Fibroblast of villous mesenchyme (primary cell): ENCODE results near the gene SOBP. TPM values are rescaled to one million over a fixed set of nuclear protein-coding genes. Genes with fewer than 3 reads are reported as not detected.

Experiments used
- DNase-seq: peaks from one replicate; pipeline ENCODE4 v3.0.0-alpha.2; 2010; ENCODE audit warnings: low read depth
- H3K4me3 ChIP-seq: 2 replicates; pipeline ENCODE4 v1.5.1; 2011; ENCODE audit warnings: low read depth, mild to moderate bottlenecking, low read length
- CTCF ChIP-seq: IDR thresholded peaks from 2 replicates; pipeline ENCODE4 v1.5.1; 2012; ENCODE audit warnings: low read depth, mild to moderate bottlenecking, low read length; ENCODE audit not compliant: insufficient read depth
- total RNA-seq: library from RNA; depleted of rRNA; stranded (reverse); fragments of >200 nt; gene quantifications from 2 replicates; pipeline ENCODE4 v1.2.3, GENCODE V29; 2012

SOBP gene
- total RNA-seq, 1 donor, result 1.3 TPM

- no peak for TF ChIP-seq CTCF
- DNase-seq, result no peak
- H3K4me3 ChIP-seq, result no peak overlapping the region
These were observed 199.3 kb downstream of the SOBP start for GRCh38 chr6:107689190-107689589.

GRCh38 chr6:107689951-107690642, 200.2 kb downstream of the SOBP start:
- DNase-seq, result peak; percentile 20
- TF ChIP-seq CTCF, result no peak
- H3K4me3 ChIP-seq, result no peak overlapping the region

- peak; percentile 28 for DNase-seq
- H3K4me3 ChIP-seq, result no peak overlapping the region
These were observed 200.7 kb downstream of the SOBP start for GRCh38 chr6:107690643-107691061.

DNA sequence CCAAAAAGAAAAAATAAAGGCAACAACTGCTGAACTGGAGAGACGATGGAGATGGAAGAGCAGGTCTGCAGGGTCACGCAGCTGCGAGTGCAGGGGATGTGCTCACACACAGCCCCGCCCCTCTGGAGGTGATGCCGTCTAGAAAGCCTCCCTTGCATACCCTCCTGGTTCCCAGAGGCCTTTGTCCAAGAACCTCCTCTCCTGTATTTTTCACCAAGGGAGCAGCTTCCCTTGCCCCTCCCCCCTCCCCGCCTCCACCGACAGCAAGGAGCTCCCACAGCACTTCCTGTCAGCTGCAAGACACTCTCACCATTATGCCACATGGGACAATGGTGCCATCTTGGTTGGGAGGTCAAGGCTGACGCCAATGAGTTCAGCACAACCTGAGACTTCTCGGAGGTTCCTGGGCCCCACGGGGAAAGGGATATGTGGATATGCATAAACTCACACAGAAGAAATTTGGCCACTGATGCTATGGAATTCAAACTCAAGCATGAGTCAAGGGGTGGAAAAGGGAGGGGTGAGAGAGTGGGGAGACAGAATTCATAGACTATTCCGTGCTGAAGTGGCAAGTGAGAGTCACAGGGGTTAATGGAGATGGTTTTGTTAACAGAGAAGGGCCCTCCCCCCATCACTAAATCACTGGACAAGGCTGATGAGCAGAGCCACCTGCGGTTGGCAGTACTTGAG, 201.3 kb downstream of the SOBP start:
- no peak for TF ChIP-seq CTCF
- DNase-seq, result peak; percentile 56
- H3K4me3 ChIP-seq, result no peak overlapping the region

More at GRCh38 chr6:107690643-107691061, 200.7 kb downstream of the SOBP start:
- no peak for TF ChIP-seq CTCF

DNA sequence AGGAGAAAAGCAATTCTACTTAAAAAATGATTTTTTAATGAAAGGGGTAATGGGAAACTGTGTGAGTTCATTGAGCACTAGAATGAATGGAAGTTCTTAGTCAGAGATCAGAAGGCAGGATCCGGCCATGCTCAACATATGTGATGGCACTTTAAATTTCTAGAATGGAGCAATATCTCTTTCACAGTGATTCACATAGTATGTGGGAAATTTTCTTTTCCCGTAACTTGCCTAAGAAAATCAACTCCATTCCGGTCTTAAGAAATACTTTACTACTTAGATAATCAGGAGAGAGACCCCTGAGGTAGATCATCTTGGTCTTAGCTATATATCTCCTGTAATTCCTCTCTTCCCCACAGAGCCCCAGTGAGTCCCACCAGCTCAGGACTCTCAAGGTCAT, 202.4 kb downstream of the SOBP start:
- no peak overlapping the region for H3K4me3 ChIP-seq
- peak; percentile 33 for DNase-seq
- no peak for TF ChIP-seq CTCF

DNA sequence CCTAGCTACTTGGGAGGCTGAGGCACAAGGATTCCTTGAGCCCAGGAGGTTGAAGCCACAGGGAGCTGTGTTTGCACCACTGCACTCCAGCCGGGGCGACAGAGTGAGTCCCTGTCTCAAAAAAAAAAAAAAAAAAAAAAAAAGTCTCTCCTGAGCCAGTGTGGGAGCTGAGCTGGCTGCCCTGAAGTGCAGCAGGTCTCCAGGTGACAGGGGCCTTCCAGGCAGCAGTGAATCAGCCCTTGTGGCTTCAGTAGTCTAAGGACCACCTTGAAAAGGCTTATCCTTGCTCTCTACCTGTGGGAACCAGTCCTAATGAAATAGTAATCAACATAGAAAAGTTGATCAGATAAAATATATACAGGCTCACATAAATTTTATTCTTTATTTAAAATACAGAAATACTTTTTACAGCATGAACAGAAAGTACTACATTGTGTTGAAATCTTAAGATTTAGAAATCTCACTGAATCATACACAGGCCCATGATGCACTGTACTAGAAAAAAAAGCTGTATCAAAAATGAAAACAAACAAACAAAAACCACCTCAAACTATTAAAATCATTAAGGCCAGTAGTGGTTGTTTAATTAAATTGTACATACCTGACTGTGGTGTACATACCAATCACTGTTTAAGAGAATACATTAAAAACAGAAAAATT, 205.3 kb downstream of the SOBP start:
- TF ChIP-seq CTCF, result no peak
- peak; percentile 48 for DNase-seq
- no peak overlapping the region for H3K4me3 ChIP-seq
